GM12891 (cell line): ENCODE data around the gene ME3.

ENCODE experiments used
- POLR2A ChIP-seq: IDR thresholded peaks from 2 replicates; pipeline ENCODE4 v1.6.1; 2011; ENCODE audit warnings: low read depth, low read length, control low read depth
- POLR2AphosphoS5 ChIP-seq: IDR thresholded peaks from 2 replicates; pipeline ENCODE4 v1.6.1; 2011; ENCODE audit warnings: low read depth, low read length, control low read depth
- SPI1 ChIP-seq: IDR thresholded peaks from 2 replicates; pipeline ENCODE4 v1.6.1; 2011; ENCODE audit warnings: low read depth, low read length, control low read depth
- TAF1 ChIP-seq: IDR thresholded peaks from 2 replicates; pipeline ENCODE4 v1.6.1; 2011; ENCODE audit warnings: low read depth, low read length, control low read depth

DNA sequence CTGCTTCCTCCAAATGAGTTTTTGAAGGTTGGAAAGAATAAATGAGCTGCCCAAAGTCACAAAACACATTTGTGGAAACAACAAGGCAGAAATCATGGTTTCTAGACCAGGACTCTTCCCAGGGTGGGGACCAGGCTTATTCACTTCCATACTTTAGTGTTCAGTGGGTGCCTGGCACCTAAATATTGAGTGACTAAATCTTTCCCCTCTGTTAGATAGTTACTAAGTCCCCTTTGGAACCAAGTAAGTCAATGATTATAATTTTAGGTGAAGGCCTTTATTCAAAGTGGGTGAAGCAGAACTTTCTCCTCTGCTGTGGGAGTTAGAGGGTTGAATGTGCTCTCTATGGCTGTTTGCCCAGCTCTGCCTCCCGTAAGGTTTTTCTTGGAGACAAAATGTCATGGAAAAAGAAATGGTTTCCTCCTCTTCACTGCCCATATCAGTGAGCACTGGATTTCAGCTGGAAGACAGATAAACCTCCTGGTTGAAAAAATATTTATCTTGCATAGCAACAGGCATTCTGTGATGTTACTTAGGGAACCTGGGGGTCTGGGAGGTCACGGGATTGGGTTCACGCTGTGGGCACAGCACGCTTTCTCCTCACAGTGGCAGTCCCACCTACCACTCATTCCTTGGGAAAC, 179.9 kb downstream of the ME3 start:
- TF ChIP-seq TAF1 (no peak), POLR2A (no peak), POLR2AphosphoS5 (no peak), SPI1 (no peak)
